Glutamatergic neuron (in vitro differentiated cells): Measurements from ENCODE around the gene ADCY5. TPM values are rescaled to one million over a fixed set of nuclear protein-coding genes. Genes with fewer than 3 reads are reported as not detected.

Experiments
- DNase-seq: peaks from one replicate; pipeline ENCODE4 v3.0.0; 2022
- H3K27ac Mint-ChIP-seq: one replicate; pipeline ENCODE4 v1.8.0; 2020; ENCODE audit warnings: mild to moderate bottlenecking, mixed read lengths, inconsistent platforms; ENCODE audit not compliant: unreplicated experiment
- H3K27me3 Mint-ChIP-seq: one replicate; pipeline ENCODE4 v1.8.0; 2020; ENCODE audit warnings: mild to moderate bottlenecking, moderate library complexity, mixed read lengths, inconsistent platforms; ENCODE audit not compliant: unreplicated experiment
- H3K36me3 Mint-ChIP-seq: one replicate; pipeline ENCODE4 v1.8.0; 2020; ENCODE audit warnings: mild to moderate bottlenecking, mixed read lengths, inconsistent platforms; ENCODE audit not compliant: unreplicated experiment
- H3K4me1 Mint-ChIP-seq: one replicate; pipeline ENCODE4 v1.8.0; 2020; ENCODE audit warnings: mild to moderate bottlenecking, low read depth, mixed read lengths, inconsistent platforms; ENCODE audit not compliant: unreplicated experiment
- H3K4me3 Mint-ChIP-seq: one replicate; pipeline ENCODE4 v1.8.0; 2020; ENCODE audit warnings: mild to moderate bottlenecking, mixed read lengths, inconsistent platforms; ENCODE audit not compliant: unreplicated experiment
- H3K9me3 Mint-ChIP-seq: one replicate; pipeline ENCODE4 v1.8.0; 2020; ENCODE audit warnings: mild to moderate bottlenecking, moderate library complexity, mixed read lengths, inconsistent platforms; ENCODE audit not compliant: unreplicated experiment
- CTCF ChIP-seq: fragments of 200-600 bp; sonication (generic); IDR thresholded peaks from one replicate; pipeline ENCODE4 v1.5.0; 2021; ENCODE audit not compliant: partially characterized antibody, unreplicated experiment
- total RNA-seq: library from RNA; stranded (reverse); fragmentation: NEBNext Ultra II Directional; extraction: Animal tissue kit (Norgen Biotek cat#: 25700); gene quantifications from one replicate; pipeline ENCODE4 v1.2.1, GENCODE V29; 2021; ENCODE audit not compliant: unreplicated experiment

ADCY5 gene
- total RNA-seq, 1 donor from 2014 or later = 2.1 TPM

GRCh38 chr3:123315271-123315595, 133.7 kb downstream of the ADCY5 start:
- peaks cover 8% of the 10 kb centered on the region for H3K27me3 Mint-ChIP-seq
- H3K36me3 Mint-ChIP-seq = peaks cover 4% of the 10 kb centered on the region
- DNase-seq = no peak
- peaks cover 4% of the 10 kb centered on the region for H3K9me3 Mint-ChIP-seq
- H3K27ac Mint-ChIP-seq = no peak overlapping the region
- H3K4me1 Mint-ChIP-seq = peaks cover 5% of the 10 kb centered on the region
- no peak for TF ChIP-seq CTCF
- no peak overlapping the region for H3K4me3 Mint-ChIP-seq

GRCh38 chr3:123314359-123315270, 134.3 kb downstream of the ADCY5 start:
- Mint-ChIP-seq H3K4me3 (no peak overlapping the region), H3K4me1 (no peaks in the 10 kb centered on the region)
- no peak for DNase-seq

GRCh38 chr3:123313889-123314288, 135.0 kb downstream of the ADCY5 start:
- no peak for TF ChIP-seq CTCF
- Mint-ChIP-seq H3K27me3 (peaks cover 8% of the 10 kb centered on the region), H3K27ac (no peak overlapping the region), H3K36me3 (peaks cover 4% of the 10 kb centered on the region), H3K4me3 (no peak overlapping the region), H3K9me3 (peaks cover 4% of the 10 kb centered on the region), H3K4me1 (no peaks in the 10 kb centered on the region)
- DNase-seq = no peak

More at GRCh38 chr3:123314359-123315270, 134.3 kb downstream of the ADCY5 start:
- H3K9me3 Mint-ChIP-seq = peaks cover 4% of the 10 kb centered on the region
- no peak for TF ChIP-seq CTCF
- no peak overlapping the region for H3K27ac Mint-ChIP-seq
- H3K36me3 Mint-ChIP-seq = peaks cover 4% of the 10 kb centered on the region
- peaks cover 8% of the 10 kb centered on the region for H3K27me3 Mint-ChIP-seq

GRCh38 chr3:123312331-123313265, 136.3 kb downstream of the ADCY5 start:
- Mint-ChIP-seq H3K27me3 (peaks cover 8% of the 10 kb centered on the region), H3K4me1 (no peaks in the 10 kb centered on the region), H3K4me3 (no peak overlapping the region), H3K9me3 (peaks cover 4% of the 10 kb centered on the region), H3K27ac (no peak overlapping the region), H3K36me3 (no peaks in the 10 kb centered on the region)
- no peak for TF ChIP-seq CTCF
- DNase-seq = no peak
